ENCODE measurements around the gene RHBDL1. TPM values are rescaled to one million over a fixed set of nuclear protein-coding genes. Genes with fewer than 3 reads are reported as not detected.
A peak's percentile ranks its signal among the peaks of the same experiment; 100 is the strongest.

The RHBDL1 gene
- total and polyA plus RNA-seq, 10 of the 15 experiments (the other 5 are each of a cell fraction or from before 2014, with no cell fraction given): 0.04 to 1.3 (median 0.65) TPM; not detected in 5

DNA sequence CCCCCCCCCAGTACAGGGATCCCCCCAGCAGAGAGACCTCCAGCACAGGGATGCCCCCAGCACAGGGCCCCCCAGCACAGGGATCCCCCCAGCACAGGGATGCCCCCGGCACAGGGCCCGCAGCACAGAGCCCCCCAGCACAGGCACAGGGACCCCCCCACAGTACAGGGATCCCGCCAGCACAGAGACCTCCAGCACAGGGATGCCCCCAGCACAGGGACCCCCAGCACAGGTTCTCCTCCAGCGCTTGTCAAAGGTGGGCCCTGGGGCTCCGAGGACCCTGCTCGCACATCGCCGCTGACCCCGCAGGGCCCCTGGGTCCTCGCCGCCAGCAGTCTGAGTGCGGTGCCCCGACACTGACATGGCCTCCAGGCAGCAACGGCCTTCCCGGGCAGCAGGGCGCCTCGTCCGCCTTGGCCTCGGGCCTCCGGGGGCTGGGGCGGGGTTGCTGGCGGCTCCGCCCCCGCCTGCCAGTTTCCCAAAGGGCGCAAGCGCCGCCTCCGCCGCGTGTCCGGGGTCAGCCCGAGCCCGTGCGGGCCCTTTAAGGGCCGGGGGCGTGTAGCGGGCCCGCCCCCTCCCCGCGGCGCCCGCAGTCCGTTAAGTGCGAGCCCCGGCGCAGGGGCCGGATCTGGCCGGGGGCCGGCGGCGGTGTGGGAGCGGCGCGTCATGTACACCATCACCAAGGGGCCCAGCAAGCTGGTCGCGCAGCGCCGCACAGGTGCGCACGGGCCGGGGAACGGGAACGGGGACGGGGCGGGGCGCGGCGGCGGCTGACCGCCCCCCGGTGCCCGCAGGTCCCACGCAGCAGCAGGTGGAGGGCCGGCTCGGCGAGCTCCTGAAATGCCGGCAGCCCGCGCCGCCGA, 33.9 kb upstream of the RHBDL1 start, which contains the start of gene MCRIP2 (continued):
- TF ChIP-seq ZNF687 (IDR thresholded peaks at IDR 0.05) (peak; percentile 39), ZNF217 (IDR thresholded peaks at IDR 0.05) (no peak), PAX5 (IDR thresholded peaks at IDR 0.05; ENCODE audit: borderline replicate concordance, low read depth, low read length) (0 out of 2 replicates have a peak, but pooled peaks have one; percentile 21), LARP7 (IDR thresholded peaks at IDR 0.05) (peak; percentile 87), IRF4 (IDR thresholded peaks at IDR 0.05; ENCODE audit: low read depth, low read length) (no peak), KLF5 (IDR thresholded peaks at IDR 0.05; ENCODE audit: partially characterized antibody) (peak; percentile 41), NFYB (IDR thresholded peaks at IDR 0.05; ENCODE audit: insufficient read depth, low read depth, low read length) (no peak), POLR2AphosphoS5 (IDR thresholded peaks at IDR 0.05; ENCODE audit: low read length) (no peak), MXI1 (IDR thresholded peaks at IDR 0.05; ENCODE audit: low read depth, low read length) (peak; percentile 81), NR2C1 (IDR thresholded peaks at IDR 0.05) (peak; percentile 51), HDAC6 (IDR thresholded peaks at IDR 0.05; ENCODE audit: unreplicated experiment) (peak; percentile 67), MAX (IDR thresholded peaks at IDR 0.05; ENCODE audit: low read depth, low read length) (peak; percentile 47; the same call in 1 of the 2 replicates), JUNB (IDR thresholded peaks at IDR 0.05) (no peak), MEF2B (IDR thresholded peaks at IDR 0.05; ENCODE audit: partially characterized antibody, poor library complexity, severe bottlenecking) (no peak), NFXL1 (IDR thresholded peaks at IDR 0.05; ENCODE audit: borderline replicate concordance) (no peak), YBX1 (IDR thresholded peaks at IDR 0.05) (no peak), SIX5 (IDR thresholded peaks at IDR 0.05; ENCODE audit: low read depth, low read length, severe bottlenecking) (no peak), MYB (IDR thresholded peaks at IDR 0.05; ENCODE audit: borderline replicate concordance, low read depth, low read length) (no peak)
- TF ChIP-seq, protein P1, sequence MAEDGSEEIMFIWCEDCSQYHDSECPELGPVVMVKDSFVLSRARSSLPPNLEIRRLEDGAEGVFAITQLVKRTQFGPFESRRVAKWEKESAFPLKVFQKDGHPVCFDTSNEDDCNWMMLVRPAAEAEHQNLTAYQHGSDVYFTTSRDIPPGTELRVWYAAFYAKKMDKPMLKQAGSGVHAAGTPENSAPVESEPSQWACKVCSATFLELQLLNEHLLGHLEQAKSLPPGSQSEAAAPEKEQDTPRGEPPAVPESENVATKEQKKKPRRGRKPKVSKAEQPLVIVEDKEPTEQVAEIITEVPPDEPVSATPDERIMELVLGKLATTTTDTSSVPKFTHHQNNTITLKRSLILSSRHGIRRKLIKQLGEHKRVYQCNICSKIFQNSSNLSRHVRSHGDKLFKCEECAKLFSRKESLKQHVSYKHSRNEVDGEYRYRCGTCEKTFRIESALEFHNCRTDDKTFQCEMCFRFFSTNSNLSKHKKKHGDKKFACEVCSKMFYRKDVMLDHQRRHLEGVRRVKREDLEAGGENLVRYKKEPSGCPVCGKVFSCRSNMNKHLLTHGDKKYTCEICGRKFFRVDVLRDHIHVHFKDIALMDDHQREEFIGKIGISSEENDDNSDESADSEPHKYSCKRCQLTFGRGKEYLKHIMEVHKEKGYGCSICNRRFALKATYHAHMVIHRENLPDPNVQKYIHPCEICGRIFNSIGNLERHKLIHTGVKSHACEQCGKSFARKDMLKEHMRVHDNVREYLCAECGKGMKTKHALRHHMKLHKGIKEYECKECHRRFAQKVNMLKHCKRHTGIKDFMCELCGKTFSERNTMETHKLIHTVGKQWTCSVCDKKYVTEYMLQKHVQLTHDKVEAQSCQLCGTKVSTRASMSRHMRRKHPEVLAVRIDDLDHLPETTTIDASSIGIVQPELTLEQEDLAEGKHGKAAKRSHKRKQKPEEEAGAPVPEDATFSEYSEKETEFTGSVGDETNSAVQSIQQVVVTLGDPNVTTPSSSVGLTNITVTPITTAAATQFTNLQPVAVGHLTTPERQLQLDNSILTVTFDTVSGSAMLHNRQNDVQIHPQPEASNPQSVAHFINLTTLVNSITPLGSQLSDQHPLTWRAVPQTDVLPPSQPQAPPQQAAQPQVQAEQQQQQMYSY (CRISPR knock-in tag; IDR thresholded peaks at IDR 0.05): no peak
- TF ChIP-seq, protein P2, sequence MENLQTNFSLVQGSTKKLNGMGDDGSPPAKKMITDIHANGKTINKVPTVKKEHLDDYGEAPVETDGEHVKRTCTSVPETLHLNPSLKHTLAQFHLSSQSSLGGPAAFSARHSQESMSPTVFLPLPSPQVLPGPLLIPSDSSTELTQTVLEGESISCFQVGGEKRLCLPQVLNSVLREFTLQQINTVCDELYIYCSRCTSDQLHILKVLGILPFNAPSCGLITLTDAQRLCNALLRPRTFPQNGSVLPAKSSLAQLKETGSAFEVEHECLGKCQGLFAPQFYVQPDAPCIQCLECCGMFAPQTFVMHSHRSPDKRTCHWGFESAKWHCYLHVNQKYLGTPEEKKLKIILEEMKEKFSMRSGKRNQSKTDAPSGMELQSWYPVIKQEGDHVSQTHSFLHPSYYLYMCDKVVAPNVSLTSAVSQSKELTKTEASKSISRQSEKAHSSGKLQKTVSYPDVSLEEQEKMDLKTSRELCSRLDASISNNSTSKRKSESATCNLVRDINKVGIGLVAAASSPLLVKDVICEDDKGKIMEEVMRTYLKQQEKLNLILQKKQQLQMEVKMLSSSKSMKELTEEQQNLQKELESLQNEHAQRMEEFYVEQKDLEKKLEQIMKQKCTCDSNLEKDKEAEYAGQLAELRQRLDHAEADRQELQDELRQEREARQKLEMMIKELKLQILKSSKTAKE (IDR thresholded peaks at IDR 0.05; ENCODE audit: low read depth, poor library complexity, severe bottlenecking): no peak
